HepG2 (cell line): ENCODE results near the gene ARHGDIA. TPM values are rescaled to one million over a fixed set of nuclear protein-coding genes. Genes with fewer than 3 reads are reported as not detected.

Experiments used
- ELF1 ChIP-seq: sonication (generic); formaldehyde crosslinking; IDR thresholded peaks from 2 replicates; pipeline ENCODE4 v1.4.0; 2020; ENCODE audit warnings: missing genetic modification reagents
- HNF4A ChIP-seq: sonication (generic); formaldehyde crosslinking; IDR thresholded peaks from 2 replicates; pipeline ENCODE4 v1.4.0; 2020; ENCODE audit warnings: missing genetic modification reagents
- HNRNPLL ChIP-seq: fragments of 200-400 bp; formaldehyde crosslinking; IDR thresholded peaks from 2 replicates; pipeline ENCODE4 v1.6.1; 2017; ENCODE audit warnings: mild to moderate bottlenecking, low read depth, low read length; ENCODE audit not compliant: poor library complexity, severe bottlenecking
- KMT2A ChIP-seq: sonication (generic); formaldehyde crosslinking; IDR thresholded peaks from 2 replicates; pipeline ENCODE4 v1.4.0; 2020; ENCODE audit warnings: missing genetic modification reagents
- MAFF ChIP-seq: IDR thresholded peaks from 2 replicates; pipeline ENCODE4 v1.6.1; 2011; ENCODE audit warnings: low read depth, low read length, improper control_type of control experiment
- NPAS2 ChIP-seq: sonication (generic); formaldehyde crosslinking; IDR thresholded peaks from 2 replicates; pipeline ENCODE4 v1.8.0; 2022; ENCODE audit warnings: mild to moderate bottlenecking, missing genetic modification reagents, borderline replicate concordance
- RAD21 ChIP-seq: fragments of 450-650 bp; formaldehyde crosslinking; IDR thresholded peaks from 2 replicates; pipeline ENCODE4 v1.5.0; 2020; ENCODE audit warnings: mild to moderate bottlenecking
- RXRB ChIP-seq: IDR thresholded peaks from 2 replicates; pipeline ENCODE4 v1.6.1; 2016; ENCODE audit warnings: borderline replicate concordance, missing genetic modification reagents, missing compliant biosample characterization
- SIN3A ChIP-seq: IDR thresholded peaks from 2 replicates; pipeline ENCODE4 v1.6.1; 2011; ENCODE audit warnings: low read depth, mild to moderate bottlenecking, control low read depth, low read length, borderline replicate concordance
- ZNF20 ChIP-seq: sonication (generic); formaldehyde crosslinking; IDR thresholded peaks from 2 replicates; pipeline ENCODE4 v1.4.0; 2020; ENCODE audit warnings: mild to moderate bottlenecking, moderate library complexity, missing genetic modification reagents
- ZNF558 ChIP-seq: sonication (generic); formaldehyde crosslinking; IDR thresholded peaks from 2 replicates; pipeline ENCODE4 v1.9.0; 2022; ENCODE audit warnings: mild to moderate bottlenecking, missing genetic modification reagents, borderline replicate concordance
- ZNF7 ChIP-seq: IDR thresholded peaks from 2 replicates; pipeline ENCODE4 v1.6.1; 2016; ENCODE audit warnings: missing biosample characterization, missing genetic modification reagents
- polyA plus RNA-seq, 8 experiments: library from polyadenylated mRNA; depleted of rRNA in 3 of 8; stranded (reverse) in 7 of 8; unstranded in 1 of 8; fragments of >200 nt; fragmentation: Illumina TruSeq in 4 of 8; extraction: Trizol in 4 of 8; gene quantifications; 2 replicates each; pipeline versions ENCODE4 v1.2.1 to v1.2.3, GENCODE V29; 2011 to 2016; ENCODE audit warnings: low read depth in 4 of 8, missing spikeins in 1 of 8, mixed read lengths in 1 of 8; ENCODE audit not compliant: insufficient read depth in 1 of 8
- total RNA-seq, 5 experiments: library from RNA; depleted of rRNA; stranded (reverse); fragments of >200 nt; fragmentation: Illumina TruSeq; extraction: Trizol; gene quantifications; 2 replicates each; pipeline ENCODE4 v1.2.3, GENCODE V29; 2016; ENCODE audit warnings: low read depth in 1 of 5
- TF ChIP-seq, protein P1 (sequence below): sonication (generic); formaldehyde crosslinking; IDR thresholded peaks from 2 replicates; pipeline ENCODE4 v1.9.0; 2021; ENCODE audit warnings: missing genetic modification reagents, mild to moderate bottlenecking, borderline replicate concordance
- TF ChIP-seq, protein P2 (sequence below): sonication (generic); formaldehyde crosslinking; IDR thresholded peaks from 2 replicates; pipeline ENCODE4 v1.4.0; 2020; ENCODE audit warnings: missing genetic modification reagents, borderline replicate concordance
- TF ChIP-seq, protein P3 (sequence below), 2 experiments: fragments of 450-650 bp in 1 of 2; sonication (generic) in 1 of 2; formaldehyde crosslinking; IDR thresholded peaks; 2 replicates each; pipeline versions ENCODE4 v1.5.0 to v1.8.0; 2020 to 2022; ENCODE audit warnings: mild to moderate bottlenecking in 1 of 2, missing genetic modification reagents in 1 of 2
- TF ChIP-seq, protein P4 (sequence below): fragments of 450-650 bp; IDR thresholded peaks from 2 replicates; pipeline ENCODE4 v1.6.1; 2017
- TF ChIP-seq, protein P5 (sequence below): sonication (generic); formaldehyde crosslinking; IDR thresholded peaks from 2 replicates; pipeline ENCODE4 v1.8.0; 2023; ENCODE audit warnings: mild to moderate bottlenecking, missing genetic modification reagents
- TF ChIP-seq, protein P6 (sequence below): sonication (generic); formaldehyde crosslinking; IDR thresholded peaks from 2 replicates; pipeline ENCODE4 v1.4.0; 2020; ENCODE audit warnings: low read depth, mild to moderate bottlenecking, missing genetic modification reagents
- TF ChIP-seq, protein P7 (sequence below): conservative IDR thresholded peaks from 2 replicates; pipeline ENCODE4 v1.6.1; 2018; ENCODE audit warnings: missing genetic modification reagents

Gene ARHGDIA
- total and polyA plus RNA-seq, 2 of the 13 experiments (the other 11 are each of a cell fraction or from before 2014, with no cell fraction given) = 40.0 to 64.0 TPM

DNA sequence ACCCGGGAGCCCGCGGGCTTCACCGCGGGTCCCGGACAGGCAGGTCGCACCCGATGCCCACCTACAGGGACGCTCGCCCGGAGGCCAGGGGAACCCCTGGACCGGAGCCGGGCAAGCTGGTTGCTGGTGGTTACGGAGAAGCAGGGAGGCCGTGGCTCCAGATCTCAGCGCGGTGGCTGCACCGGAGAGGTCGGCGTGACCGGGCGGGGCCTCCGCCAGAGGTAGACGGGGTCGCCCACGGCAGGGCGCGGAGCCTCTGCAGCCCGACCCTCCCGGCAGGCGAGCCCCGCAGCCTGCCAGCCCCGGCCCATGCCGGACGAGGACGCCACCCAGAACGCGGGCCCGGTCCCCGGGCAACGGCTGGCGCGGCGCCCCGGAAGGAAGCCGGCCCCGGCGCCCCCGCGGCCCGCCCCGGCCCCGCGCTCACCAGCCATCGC lies 39.7 kb upstream of the ARHGDIA start (continued):
- TF ChIP-seq RAD21 (no peak; the same call in 1 of the 2 replicates), SIN3A (no peak), RXRB (CRISPR knock-in tag) (no peak), ZNF558 (CRISPR knock-in tag) (peak; percentile 56; the same call in 1 of the 2 replicates), HNRNPLL (no peak), MAFF (no peak), ZNF7 (CRISPR knock-in tag) (no peak), ELF1 (no peak), NPAS2 (CRISPR knock-in tag) (no peak), HNF4A (CRISPR knock-in tag) (no peak), ZNF20 (CRISPR knock-in tag) (no peak), KMT2A (CRISPR knock-in tag) (no peak)
- TF ChIP-seq, protein P1, sequence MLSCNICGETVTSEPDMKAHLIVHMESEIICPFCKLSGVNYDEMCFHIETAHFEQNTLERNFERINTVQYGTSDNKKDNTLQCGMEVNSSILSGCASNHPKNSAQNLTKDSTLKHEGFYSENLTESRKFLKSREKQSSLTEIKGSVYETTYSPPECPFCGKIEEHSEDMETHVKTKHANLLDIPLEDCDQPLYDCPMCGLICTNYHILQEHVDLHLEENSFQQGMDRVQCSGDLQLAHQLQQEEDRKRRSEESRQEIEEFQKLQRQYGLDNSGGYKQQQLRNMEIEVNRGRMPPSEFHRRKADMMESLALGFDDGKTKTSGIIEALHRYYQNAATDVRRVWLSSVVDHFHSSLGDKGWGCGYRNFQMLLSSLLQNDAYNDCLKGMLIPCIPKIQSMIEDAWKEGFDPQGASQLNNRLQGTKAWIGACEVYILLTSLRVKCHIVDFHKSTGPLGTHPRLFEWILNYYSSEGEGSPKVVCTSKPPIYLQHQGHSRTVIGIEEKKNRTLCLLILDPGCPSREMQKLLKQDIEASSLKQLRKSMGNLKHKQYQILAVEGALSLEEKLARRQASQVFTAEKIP (CRISPR knock-in tag) = no peak
- TF ChIP-seq, protein P2, sequence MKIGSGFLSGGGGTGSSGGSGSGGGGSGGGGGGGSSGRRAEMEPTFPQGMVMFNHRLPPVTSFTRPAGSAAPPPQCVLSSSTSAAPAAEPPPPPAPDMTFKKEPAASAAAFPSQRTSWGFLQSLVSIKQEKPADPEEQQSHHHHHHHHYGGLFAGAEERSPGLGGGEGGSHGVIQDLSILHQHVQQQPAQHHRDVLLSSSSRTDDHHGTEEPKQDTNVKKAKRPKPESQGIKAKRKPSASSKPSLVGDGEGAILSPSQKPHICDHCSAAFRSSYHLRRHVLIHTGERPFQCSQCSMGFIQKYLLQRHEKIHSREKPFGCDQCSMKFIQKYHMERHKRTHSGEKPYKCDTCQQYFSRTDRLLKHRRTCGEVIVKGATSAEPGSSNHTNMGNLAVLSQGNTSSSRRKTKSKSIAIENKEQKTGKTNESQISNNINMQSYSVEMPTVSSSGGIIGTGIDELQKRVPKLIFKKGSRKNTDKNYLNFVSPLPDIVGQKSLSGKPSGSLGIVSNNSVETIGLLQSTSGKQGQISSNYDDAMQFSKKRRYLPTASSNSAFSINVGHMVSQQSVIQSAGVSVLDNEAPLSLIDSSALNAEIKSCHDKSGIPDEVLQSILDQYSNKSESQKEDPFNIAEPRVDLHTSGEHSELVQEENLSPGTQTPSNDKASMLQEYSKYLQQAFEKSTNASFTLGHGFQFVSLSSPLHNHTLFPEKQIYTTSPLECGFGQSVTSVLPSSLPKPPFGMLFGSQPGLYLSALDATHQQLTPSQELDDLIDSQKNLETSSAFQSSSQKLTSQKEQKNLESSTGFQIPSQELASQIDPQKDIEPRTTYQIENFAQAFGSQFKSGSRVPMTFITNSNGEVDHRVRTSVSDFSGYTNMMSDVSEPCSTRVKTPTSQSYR (CRISPR knock-in tag) = no peak
- TF ChIP-seq, protein P3, sequence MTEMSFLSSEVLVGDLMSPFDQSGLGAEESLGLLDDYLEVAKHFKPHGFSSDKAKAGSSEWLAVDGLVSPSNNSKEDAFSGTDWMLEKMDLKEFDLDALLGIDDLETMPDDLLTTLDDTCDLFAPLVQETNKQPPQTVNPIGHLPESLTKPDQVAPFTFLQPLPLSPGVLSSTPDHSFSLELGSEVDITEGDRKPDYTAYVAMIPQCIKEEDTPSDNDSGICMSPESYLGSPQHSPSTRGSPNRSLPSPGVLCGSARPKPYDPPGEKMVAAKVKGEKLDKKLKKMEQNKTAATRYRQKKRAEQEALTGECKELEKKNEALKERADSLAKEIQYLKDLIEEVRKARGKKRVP (CRISPR knock-in tag; IDR thresholded peaks at IDR 0.05) = no peak; a peak in 1 of 4 replicates
- TF ChIP-seq, protein P4, sequence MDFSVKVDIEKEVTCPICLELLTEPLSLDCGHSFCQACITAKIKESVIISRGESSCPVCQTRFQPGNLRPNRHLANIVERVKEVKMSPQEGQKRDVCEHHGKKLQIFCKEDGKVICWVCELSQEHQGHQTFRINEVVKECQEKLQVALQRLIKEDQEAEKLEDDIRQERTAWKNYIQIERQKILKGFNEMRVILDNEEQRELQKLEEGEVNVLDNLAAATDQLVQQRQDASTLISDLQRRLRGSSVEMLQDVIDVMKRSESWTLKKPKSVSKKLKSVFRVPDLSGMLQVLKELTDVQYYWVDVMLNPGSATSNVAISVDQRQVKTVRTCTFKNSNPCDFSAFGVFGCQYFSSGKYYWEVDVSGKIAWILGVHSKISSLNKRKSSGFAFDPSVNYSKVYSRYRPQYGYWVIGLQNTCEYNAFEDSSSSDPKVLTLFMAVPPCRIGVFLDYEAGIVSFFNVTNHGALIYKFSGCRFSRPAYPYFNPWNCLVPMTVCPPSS = no peak
- TF ChIP-seq, protein P5, sequence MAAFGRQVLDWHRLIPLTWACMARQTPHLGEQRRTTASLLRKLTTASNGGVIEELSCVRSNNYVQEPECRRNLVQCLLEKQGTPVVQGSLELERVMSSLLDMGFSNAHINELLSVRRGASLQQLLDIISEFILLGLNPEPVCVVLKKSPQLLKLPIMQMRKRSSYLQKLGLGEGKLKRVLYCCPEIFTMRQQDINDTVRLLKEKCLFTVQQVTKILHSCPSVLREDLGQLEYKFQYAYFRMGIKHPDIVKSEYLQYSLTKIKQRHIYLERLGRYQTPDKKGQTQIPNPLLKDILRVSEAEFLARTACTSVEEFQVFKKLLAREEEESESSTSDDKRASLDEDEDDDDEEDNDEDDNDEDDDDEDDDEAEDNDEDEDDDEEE (CRISPR knock-in tag) = no peak
- TF ChIP-seq, protein P6, sequence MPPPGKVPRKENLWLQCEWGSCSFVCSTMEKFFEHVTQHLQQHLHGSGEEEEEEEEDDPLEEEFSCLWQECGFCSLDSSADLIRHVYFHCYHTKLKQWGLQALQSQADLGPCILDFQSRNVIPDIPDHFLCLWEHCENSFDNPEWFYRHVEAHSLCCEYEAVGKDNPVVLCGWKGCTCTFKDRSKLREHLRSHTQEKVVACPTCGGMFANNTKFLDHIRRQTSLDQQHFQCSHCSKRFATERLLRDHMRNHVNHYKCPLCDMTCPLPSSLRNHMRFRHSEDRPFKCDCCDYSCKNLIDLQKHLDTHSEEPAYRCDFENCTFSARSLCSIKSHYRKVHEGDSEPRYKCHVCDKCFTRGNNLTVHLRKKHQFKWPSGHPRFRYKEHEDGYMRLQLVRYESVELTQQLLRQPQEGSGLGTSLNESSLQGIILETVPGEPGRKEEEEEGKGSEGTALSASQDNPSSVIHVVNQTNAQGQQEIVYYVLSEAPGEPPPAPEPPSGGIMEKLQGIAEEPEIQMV (CRISPR knock-in tag) = no peak
- TF ChIP-seq, protein P7, sequence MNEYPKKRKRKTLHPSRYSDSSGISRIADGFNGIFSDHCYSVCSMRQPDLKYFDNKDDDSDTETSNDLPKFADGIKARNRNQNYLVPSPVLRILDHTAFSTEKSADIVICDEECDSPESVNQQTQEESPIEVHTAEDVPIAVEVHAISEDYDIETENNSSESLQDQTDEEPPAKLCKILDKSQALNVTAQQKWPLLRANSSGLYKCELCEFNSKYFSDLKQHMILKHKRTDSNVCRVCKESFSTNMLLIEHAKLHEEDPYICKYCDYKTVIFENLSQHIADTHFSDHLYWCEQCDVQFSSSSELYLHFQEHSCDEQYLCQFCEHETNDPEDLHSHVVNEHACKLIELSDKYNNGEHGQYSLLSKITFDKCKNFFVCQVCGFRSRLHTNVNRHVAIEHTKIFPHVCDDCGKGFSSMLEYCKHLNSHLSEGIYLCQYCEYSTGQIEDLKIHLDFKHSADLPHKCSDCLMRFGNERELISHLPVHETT (CRISPR knock-in tag) = no peak; the same call in 1 of the 2 replicates
